HG03095 (cell line): ENCODE results near the gene MITF.
"Not testable (repeated sequence)": the region's sequence is repeated elsewhere in the genome, so short reads cannot be mapped to it uniquely, and the experiment has no call there.

Source experiments
- ATAC-seq: cut with Tn5 transposase; IDR thresholded peaks from one replicate; pipeline ENCODE4 v1.9.1; 2021; ENCODE audit warnings: moderate library complexity; ENCODE audit not compliant: unreplicated experiment

MITF gene

GRCh38 chr3:69901802-69902201 is 162.5 kb downstream of the MITF start:
- no peak for ATAC-seq

DNA sequence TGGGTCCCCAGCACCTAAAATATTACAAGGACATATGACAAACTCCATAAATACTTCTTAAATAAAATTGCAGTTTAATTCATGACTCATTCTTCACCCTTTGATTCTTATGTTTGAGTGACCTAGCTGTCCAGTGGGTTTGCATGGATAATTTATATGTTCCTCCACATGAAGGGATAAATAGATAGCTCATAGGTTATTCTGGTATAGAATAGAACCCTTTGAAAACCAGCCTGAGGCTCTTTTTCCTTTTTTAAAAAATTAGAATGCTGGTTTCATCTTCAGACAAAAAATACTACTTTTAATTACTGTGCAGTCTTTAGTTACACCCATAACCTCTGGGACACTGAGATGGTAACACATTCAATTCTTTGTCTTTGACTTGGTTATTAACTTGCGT is 163.1 kb downstream of the MITF start:
- no peak for ATAC-seq

DNA sequence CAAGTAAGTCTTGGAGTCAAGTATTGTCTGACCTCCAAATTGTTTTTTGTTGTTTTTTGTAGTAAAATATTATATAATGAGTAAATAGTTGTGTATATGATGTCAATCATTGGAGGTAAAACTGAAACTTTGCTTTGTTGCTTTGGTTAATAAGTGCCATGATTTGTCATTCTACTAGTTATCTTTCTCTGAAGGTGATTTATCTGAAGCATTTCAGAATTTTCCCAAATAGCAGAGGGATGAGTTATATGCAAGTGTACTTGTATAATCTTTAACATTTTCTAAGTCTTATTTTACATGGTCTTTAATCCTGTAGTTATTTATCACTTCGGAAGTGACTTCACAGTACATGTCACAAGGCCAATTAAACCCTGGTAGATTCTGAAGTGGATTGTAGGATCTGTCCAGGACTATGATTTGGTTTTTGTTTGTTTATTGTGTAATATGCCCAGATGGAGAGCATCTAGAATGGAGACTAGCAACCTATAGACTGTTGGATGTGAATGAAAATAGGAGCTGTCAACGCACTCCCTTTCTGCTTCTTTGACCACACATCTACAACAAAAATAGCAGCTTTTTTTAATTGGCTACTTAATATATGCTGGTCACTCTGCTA is 167.2 kb downstream of the MITF start:
- no peak for ATAC-seq

DNA sequence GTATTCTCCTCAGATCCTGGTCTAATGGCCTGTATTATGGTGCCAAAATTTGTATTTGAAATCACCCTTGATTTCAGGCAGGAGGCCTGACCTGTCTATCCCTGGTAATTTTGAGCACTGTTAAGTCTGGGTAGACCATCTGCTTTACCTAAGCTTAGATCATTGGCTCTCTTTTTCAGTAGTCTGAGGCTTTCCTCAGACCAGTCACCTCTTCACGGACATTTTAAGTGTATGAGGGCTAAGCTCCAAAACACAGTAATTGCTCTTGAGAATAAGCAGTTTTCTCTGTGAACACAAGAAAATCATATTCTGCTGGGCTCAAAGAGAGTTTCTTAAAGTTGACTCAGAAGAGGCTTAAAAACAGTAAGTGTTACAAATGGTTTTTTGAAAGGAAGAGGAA is 168.3 kb downstream of the MITF start:
- ATAC-seq: no peak

DNA sequence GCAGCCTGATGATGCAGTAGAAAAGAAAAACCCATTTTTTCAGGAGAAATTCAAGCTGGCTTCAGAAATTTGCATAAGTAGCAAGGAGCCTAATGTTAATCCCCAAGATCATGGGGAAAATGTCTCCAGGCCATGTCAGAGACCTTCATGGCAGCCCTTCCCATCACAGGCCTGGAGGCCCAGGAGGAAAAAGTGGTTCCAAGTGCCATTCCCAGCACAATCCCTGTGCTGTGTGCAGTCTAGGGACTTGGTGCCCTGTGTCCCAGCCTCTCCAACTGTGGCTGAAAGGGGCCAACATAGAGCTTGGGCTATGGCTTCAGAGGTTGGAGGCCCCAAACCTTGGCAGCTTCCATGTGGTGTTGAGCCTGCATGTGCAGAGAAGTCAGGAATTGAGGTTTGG is 170.6 kb downstream of the MITF start:
- ATAC-seq: not testable (repeated sequence)

- ATAC-seq: no peak
Observed at GRCh38 chr3:69913422-69913821, 174.2 kb downstream of the MITF start.

- no peak for ATAC-seq
Observed at GRCh38 chr3:69914395-69914794, 175.1 kb downstream of the MITF start.

- ATAC-seq: no peak
Observed at GRCh38 chr3:69915726-69916125, 176.5 kb downstream of the MITF start.

DNA sequence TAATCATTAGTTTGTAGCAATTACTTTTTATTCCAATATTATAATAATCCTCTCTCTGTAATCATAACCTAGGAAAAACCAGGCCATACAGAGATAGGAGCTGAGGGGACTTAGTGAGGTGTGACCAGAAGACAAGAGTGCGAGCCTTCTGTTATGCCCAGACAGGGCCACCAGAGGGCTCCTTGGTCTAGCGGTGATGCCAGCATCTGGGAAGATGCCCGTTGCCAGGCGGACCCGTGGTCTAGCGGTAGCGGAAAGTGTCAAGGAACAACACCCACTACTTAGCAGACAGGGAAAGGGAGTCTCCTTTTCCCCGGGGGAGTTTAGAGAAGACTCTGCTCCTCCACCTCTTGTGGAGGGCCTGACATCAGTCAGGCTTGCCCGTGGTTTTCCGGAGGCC is 180.7 kb downstream of the MITF start:
- ATAC-seq: not testable (repeated sequence)

DNA sequence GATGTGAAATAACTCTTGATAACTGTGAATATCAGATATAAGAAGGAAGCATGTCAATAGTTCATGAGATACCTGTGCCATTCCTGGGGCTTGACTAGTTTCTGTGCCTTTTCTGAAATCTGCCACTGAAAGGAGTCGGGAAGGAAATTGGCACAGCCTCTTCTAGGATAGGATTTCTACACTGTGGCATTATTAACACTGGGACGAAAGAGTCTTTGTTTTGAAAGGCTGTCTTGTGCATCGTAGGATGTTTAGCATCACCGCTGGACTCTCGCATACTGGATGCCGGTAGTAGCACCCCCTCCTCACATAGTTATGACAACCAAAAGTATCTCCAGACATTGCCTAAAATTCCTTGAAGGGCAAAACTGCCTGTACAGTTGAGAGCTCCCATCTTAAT is 182.4 kb downstream of the MITF start:
- ATAC-seq: no peak

GRCh38 chr3:69922521-69923000 is 183.3 kb downstream of the MITF start:
- no peak for ATAC-seq

DNA sequence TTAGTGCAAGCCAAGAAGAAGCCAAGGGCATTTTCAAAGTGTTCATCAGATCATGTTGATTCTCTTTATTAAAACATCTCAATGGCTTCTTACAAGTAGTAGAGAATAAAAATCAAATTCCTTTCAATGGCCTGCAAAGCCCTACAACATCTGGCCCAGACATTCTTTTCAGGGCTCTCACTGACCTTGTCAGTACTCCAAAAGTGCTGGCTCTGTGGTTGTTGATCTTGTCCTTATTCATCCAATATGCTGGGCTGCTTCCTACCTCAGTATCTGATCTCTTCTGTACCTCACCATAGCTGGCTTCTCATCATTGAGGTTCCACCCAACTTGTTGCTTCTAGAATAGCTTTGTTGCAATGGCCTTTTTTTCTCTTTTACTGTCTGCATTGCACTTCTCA is 186.2 kb downstream of the MITF start:
- no peak for ATAC-seq

GRCh38 chr3:69926385-69926784 is 187.1 kb downstream of the MITF start:
- ATAC-seq: no peak

GRCh38 chr3:69927571-69927970 is 188.3 kb downstream of the MITF start:
- no peak for ATAC-seq

- no peak for ATAC-seq
Observed at GRCh38 chr3:69929019-69929418, 189.8 kb downstream of the MITF start.

DNA sequence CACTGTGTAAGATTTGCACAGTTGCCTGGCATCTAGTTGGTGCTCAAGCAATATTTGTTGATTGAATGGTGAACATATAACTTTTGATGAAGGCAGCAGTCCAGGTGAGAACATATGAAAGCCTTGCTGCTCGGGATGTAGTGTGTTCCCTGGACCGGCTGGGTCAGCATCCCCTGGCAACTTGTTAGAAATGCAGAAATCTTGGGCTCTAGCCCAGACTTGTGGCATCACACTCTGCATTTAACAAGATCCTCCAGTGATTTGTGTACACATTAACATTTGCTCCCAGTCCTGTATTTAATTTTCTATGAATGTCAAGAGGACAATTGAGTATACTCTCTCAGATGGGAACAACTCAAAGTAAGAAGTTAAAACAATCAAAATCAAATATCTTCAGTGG is 191.3 kb downstream of the MITF start:
- no peak for ATAC-seq

GRCh38 chr3:69932087-69932486 is 192.8 kb downstream of the MITF start:
- no peak for ATAC-seq

GRCh38 chr3:69932501-69932900 is 193.2 kb downstream of the MITF start:
- no peak for ATAC-seq

GRCh38 chr3:69934398-69934797 is 195.1 kb downstream of the MITF start:
- no peak for ATAC-seq

- ATAC-seq: no peak
Observed at GRCh38 chr3:69936266-69936665, 197.0 kb downstream of the MITF start.

- ATAC-seq: no peak
Observed at GRCh38 chr3:69938061-69938460, 198.8 kb downstream of the MITF start.

- no peak for ATAC-seq
Observed at GRCh38 chr3:69938931-69939330, 199.7 kb downstream of the MITF start.

DNA sequence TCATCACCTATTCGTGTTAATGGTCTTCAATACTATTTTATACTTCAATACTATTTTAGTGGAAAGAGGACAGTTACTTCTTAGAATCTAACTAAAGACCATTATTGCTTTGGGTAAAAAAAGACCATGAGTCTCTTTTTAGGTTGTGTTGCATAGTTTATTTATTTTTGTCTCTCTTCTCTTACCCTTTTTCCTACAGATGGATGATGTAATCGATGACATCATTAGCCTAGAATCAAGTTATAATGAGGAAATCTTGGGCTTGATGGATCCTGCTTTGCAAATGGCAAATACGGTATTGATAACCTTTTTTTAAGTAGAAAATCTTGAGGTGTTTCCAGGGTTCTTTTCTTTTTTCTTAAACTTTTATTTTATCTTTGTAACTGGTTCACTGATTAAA is 201.8 kb downstream of the MITF start:
- no peak for ATAC-seq
